ENCODE measurements around the gene SEC14L3. TPM values are rescaled to one million over a fixed set of nuclear protein-coding genes. Genes with fewer than 3 reads are reported as not detected.

SEC14L3 gene
- total RNA-seq, 4 donors from 2014 or later = 0.25 TPM; not detected in 3

GRCh38 chr22:30421695-30422480 lies 49.9 kb downstream of the SEC14L3 start:
- no peak for TF ChIP-seq POLR2A (IDR thresholded peaks at IDR 0.05)
- no peak for TF ChIP-seq CTCF (IDR thresholded peaks at IDR 0.05)
- H3K4me3 ChIP-seq (ENCODE audit: low read depth, poor library complexity, severe bottlenecking) = no peak overlapping the region
- WGBS, 2 donors = 69 to 83% methylated on average over 8 of the region's 8 CpGs
- DNase-seq (ENCODE audit: low spot score in 2 of 2) = no peak
- intact Hi-C loops (cut with DNase I; ENCODE audit: low total_unique reads) = loop anchor here (10.0 kb wide), 1 partner anchor 893 kb away; no protein-coding TSS in a partner anchor

GRCh38 chr22:30420347-30421125 lies 51.3 kb downstream of the SEC14L3 start:
- no peak for DNase-seq (ENCODE audit: low spot score in 2 of 2)
- intact Hi-C loops (cut with DNase I; ENCODE audit: low total_unique reads) = loop anchor here (10.0 kb wide), 1 partner anchor 894 kb away; no protein-coding TSS in a partner anchor
- 51 to 73% methylated on average over 6 of the region's 6 CpGs for WGBS, 2 donors
- no peak overlapping the region for H3K4me3 ChIP-seq (ENCODE audit: low read depth, poor library complexity, severe bottlenecking)
- TF ChIP-seq POLR2A (IDR thresholded peaks at IDR 0.05) (no peak), CTCF (IDR thresholded peaks at IDR 0.05) (no peak)

- no peak for DNase-seq (ENCODE audit: low spot score in 2 of 2)
- 94 to 95% methylated on average over 1 of the region's 1 CpG for WGBS, 2 donors
- H3K4me3 ChIP-seq (ENCODE audit: low read depth, poor library complexity, severe bottlenecking) = no peak overlapping the region
- no peak for TF ChIP-seq CTCF (IDR thresholded peaks at IDR 0.05)
- intact Hi-C loops (cut with DNase I; ENCODE audit: low total_unique reads) = no loop called here
These were observed 55.0 kb downstream of the SEC14L3 start for GRCh38 chr22:30416837-30417236.

- no peak for DNase-seq (ENCODE audit: low spot score in 2 of 2)
- no peak for TF ChIP-seq CTCF (IDR thresholded peaks at IDR 0.05)
- no peak for TF ChIP-seq POLR2A (IDR thresholded peaks at IDR 0.05)
- intact Hi-C loops (cut with DNase I; ENCODE audit: low total_unique reads) = no loop called here
- WGBS, 2 donors = 62 to 63% methylated on average over 2 of the region's 2 CpGs
- H3K4me3 ChIP-seq (ENCODE audit: low read depth, poor library complexity, severe bottlenecking) = no peak overlapping the region
These were observed 55.4 kb downstream of the SEC14L3 start for GRCh38 chr22:30416403-30416802.

GRCh38 chr22:30414525-30415047 lies 57.2 kb downstream of the SEC14L3 start:
- DNase-seq (ENCODE audit: low spot score in 2 of 2) = no peak
- TF ChIP-seq POLR2A (IDR thresholded peaks at IDR 0.05) (no peak), CTCF (IDR thresholded peaks at IDR 0.05) (no peak)
- H3K4me3 ChIP-seq (ENCODE audit: low read depth, poor library complexity, severe bottlenecking) = no peak overlapping the region
- WGBS, 2 donors = 81 to 83% methylated on average over 4 of the region's 4 CpGs
- intact Hi-C loops (cut with DNase I; ENCODE audit: low total_unique reads) = no loop called here
